ENCODE data around the gene ZNF638. TPM values are rescaled to one million over a fixed set of nuclear protein-coding genes. Genes with fewer than 3 reads are reported as not detected.

Gene ZNF638
- total and polyA plus RNA-seq, 4 donors = 24.8 to 151 (median 56.1) TPM

GRCh38 chr2:71303849-71304248 is 27.7 kb upstream of the ZNF638 start:
- Histone ChIP-seq H3K36me3 (ENCODE audit: control insufficient read depth in 4 of 4, insufficient read depth in 3 of 4, low read depth in 1 of 4, low read length in 3 of 4) (no peaks in the 10 kb centered on the region), H3K4me3 (ENCODE audit: low read depth in 1 of 3, low read length in 3 of 3) (no peak overlapping the region), H3K27ac (ENCODE audit: low read depth in 1 of 2, low read length in 2 of 2) (no peak overlapping the region), H3K9me3 (ENCODE audit: control insufficient read depth in 4 of 4, low read length in 3 of 4) (no peaks in the 10 kb centered on the region), H3K9ac (ENCODE audit: low read depth in 1 of 2, low read length in 2 of 2) (no peak overlapping the region), H3K4me1 (ENCODE audit: control insufficient read depth in 4 of 4, insufficient read depth in 4 of 4, low read length in 3 of 4) (no peaks in the 10 kb centered on the region), H3K27me3 (ENCODE audit: control insufficient read depth in 4 of 4, insufficient read depth in 4 of 4, low read length in 3 of 4) (no peaks in the 10 kb centered on the region)
- no peak for DNase-seq (ENCODE audit: low spot score)
- TF ChIP-seq FOXA2 (IDR thresholded peaks at IDR 0.05) = no peak
- TF ChIP-seq RXRA (IDR thresholded peaks at IDR 0.05) = no peak
- TF ChIP-seq HNF4A (conservative IDR thresholded peaks at IDR 0.05) = no peak
- TF ChIP-seq YY1 (IDR thresholded peaks at IDR 0.05) = no peak
- no peak for TF ChIP-seq EGR1 (IDR thresholded peaks at IDR 0.05; ENCODE audit: low read depth in 2 of 2)
- no peak for TF ChIP-seq NR2F2 (IDR thresholded peaks at IDR 0.05)
- TF ChIP-seq HNF4G (IDR thresholded peaks at IDR 0.05) = no peak
- TF ChIP-seq JUND (IDR thresholded peaks at IDR 0.05) = no peak
- TF ChIP-seq, protein P1, sequence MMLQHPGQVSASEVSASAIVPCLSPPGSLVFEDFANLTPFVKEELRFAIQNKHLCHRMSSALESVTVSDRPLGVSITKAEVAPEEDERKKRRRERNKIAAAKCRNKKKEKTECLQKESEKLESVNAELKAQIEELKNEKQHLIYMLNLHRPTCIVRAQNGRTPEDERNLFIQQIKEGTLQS (IDR thresholded peaks at IDR 0.05) = no peak
- no peak for TF ChIP-seq FOXA1 (IDR thresholded peaks at IDR 0.05)
- 96% methylated on average over 3 of the region's 3 CpGs for WGBS

DNA sequence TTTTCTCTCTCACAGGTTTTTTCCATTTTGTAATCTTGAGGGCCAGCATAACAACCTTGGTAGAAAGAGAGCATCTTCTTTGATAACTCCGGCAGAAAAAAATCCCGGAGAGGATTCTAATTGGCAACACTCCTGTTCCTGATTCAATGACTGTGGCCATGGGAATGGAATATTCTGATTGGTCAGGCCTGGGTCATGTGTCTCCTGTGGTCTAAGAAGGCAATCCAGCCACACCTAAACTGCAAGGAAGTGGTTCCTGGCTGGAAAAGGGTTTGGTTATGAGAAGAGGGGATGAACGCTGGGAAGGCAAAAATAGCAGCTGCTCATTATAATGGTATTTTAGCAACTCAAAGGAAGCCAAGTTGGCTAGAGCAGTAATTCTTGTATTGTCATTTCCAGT is 24.8 kb upstream of the ZNF638 start:
- TF ChIP-seq EGR1 (IDR thresholded peaks at IDR 0.05; ENCODE audit: low read depth in 2 of 2) (no peak), GABPA (IDR thresholded peaks at IDR 0.05 in 1 of 2, conservative IDR thresholded peaks at IDR 0.05 in 1 of 2) (no peak), JUND (IDR thresholded peaks at IDR 0.05) (no peak), REST (IDR thresholded peaks at IDR 0.05) (no peak), HNF4A (conservative IDR thresholded peaks at IDR 0.05) (no peak), FOXA1 (IDR thresholded peaks at IDR 0.05) (no peak), TAF1 (conservative IDR thresholded peaks at IDR 0.05) (no peak), ZBTB33 (IDR thresholded peaks at IDR 0.05) (no peak), MAX (IDR thresholded peaks at IDR 0.05) (no peak), RXRA (IDR thresholded peaks at IDR 0.05) (no peak)
- TF ChIP-seq, protein P1 (IDR thresholded peaks at IDR 0.05) = no peak
- TF ChIP-seq, protein P2, sequence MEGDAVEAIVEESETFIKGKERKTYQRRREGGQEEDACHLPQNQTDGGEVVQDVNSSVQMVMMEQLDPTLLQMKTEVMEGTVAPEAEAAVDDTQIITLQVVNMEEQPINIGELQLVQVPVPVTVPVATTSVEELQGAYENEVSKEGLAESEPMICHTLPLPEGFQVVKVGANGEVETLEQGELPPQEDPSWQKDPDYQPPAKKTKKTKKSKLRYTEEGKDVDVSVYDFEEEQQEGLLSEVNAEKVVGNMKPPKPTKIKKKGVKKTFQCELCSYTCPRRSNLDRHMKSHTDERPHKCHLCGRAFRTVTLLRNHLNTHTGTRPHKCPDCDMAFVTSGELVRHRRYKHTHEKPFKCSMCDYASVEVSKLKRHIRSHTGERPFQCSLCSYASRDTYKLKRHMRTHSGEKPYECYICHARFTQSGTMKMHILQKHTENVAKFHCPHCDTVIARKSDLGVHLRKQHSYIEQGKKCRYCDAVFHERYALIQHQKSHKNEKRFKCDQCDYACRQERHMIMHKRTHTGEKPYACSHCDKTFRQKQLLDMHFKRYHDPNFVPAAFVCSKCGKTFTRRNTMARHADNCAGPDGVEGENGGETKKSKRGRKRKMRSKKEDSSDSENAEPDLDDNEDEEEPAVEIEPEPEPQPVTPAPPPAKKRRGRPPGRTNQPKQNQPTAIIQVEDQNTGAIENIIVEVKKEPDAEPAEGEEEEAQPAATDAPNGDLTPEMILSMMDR (IDR thresholded peaks at IDR 0.05; ENCODE audit: low read depth, low read length, missing input control) = no peak
- Histone ChIP-seq H3K9me3 (ENCODE audit: control insufficient read depth in 4 of 4, low read length in 3 of 4) (no peaks in the 10 kb centered on the region), H3K4me3 (ENCODE audit: low read depth in 1 of 3, low read length in 3 of 3) (no peak overlapping the region), H3K36me3 (ENCODE audit: control insufficient read depth in 4 of 4, insufficient read depth in 3 of 4, low read depth in 1 of 4, low read length in 3 of 4) (no peaks in the 10 kb centered on the region), H3K27me3 (ENCODE audit: control insufficient read depth in 4 of 4, insufficient read depth in 4 of 4, low read length in 3 of 4) (no peaks in the 10 kb centered on the region), H3K27ac (ENCODE audit: low read depth in 1 of 2, low read length in 2 of 2) (no peak overlapping the region), H3K9ac (ENCODE audit: low read depth in 1 of 2, low read length in 2 of 2) (no peak overlapping the region), H3K4me1 (ENCODE audit: control insufficient read depth in 4 of 4, insufficient read depth in 4 of 4, low read length in 3 of 4) (no peaks in the 10 kb centered on the region)
- 91% methylated on average over 3 of the region's 3 CpGs for WGBS
- no peak for DNase-seq (ENCODE audit: low spot score)
